SU-DHL-6 (cell line): ENCODE measurements around the gene SGCA.
A peak's percentile ranks its signal among the peaks of the same experiment; 100 is the strongest.

ENCODE experiments used
- H2AFZ ChIP-seq: fragments of 200-600 bp; sonication (generic); 2 replicates; pipeline ENCODE4 v1.6.1; 2014; ENCODE audit warnings: low read depth, mild to moderate bottlenecking, moderate library complexity, mixed read lengths, antibody characterized with exemption, low read length; ENCODE audit not compliant: severe bottlenecking
- H3F3A ChIP-seq: fragments of 200-600 bp; shearing (Covaris generic); 2 replicates; pipeline ENCODE4 v1.6.0; 2016; ENCODE audit warnings: antibody characterized with exemption, mild to moderate bottlenecking; ENCODE audit not compliant: insufficient read depth
- H3K27ac ChIP-seq: fragments of 200-600 bp; sonication (generic); 2 replicates; pipeline ENCODE4 v1.5.1; 2016; ENCODE audit warnings: low read depth, mild to moderate bottlenecking, low read length, moderate library complexity, mixed read lengths
- H3K27me3 ChIP-seq: fragments of 200-600 bp; sonication (generic), shearing (Covaris generic); 2 replicates; pipeline ENCODE4 v1.6.0; 2014; ENCODE audit warnings: mild to moderate bottlenecking, low read length
- H3K36me3 ChIP-seq: fragments of 200-600 bp; sonication (generic); 2 replicates; pipeline ENCODE4 v1.6.1; 2014; ENCODE audit warnings: mild to moderate bottlenecking, low read length, mixed read lengths
- H3K4me2 ChIP-seq: fragments of 300-600, 200-600 bp; shearing (Covaris generic), sonication (generic); 2 replicates; pipeline ENCODE4 v1.6.0; 2014; ENCODE audit warnings: low read length, low read depth, mild to moderate bottlenecking; ENCODE audit not compliant: poor library complexity, severe bottlenecking
- H3K4me3 ChIP-seq: fragments of 200-600 bp; sonication (generic); 2 replicates; pipeline ENCODE4 v1.5.1; 2014; ENCODE audit warnings: antibody characterized with exemption, low read length, mild to moderate bottlenecking, mixed read lengths; ENCODE audit not compliant: insufficient read depth, poor library complexity, severe bottlenecking
- H3K79me2 ChIP-seq: fragments of 200-600 bp; sonication (generic); 2 replicates; pipeline ENCODE4 v1.6.1; 2014; ENCODE audit warnings: mild to moderate bottlenecking, low read length, moderate library complexity; ENCODE audit not compliant: insufficient read depth
- H3K9ac ChIP-seq: fragments of 200-600 bp; sonication (generic); 2 replicates; pipeline ENCODE4 v1.7.0; 2014; ENCODE audit warnings: mild to moderate bottlenecking, low read length
- H3K9me2 ChIP-seq: fragments of 200-600 bp; sonication (generic); replicated peaks from 2 replicates; pipeline ENCODE4 v1.6.1; 2014; ENCODE audit warnings: low read length; ENCODE audit not compliant: insufficient read depth
- H3K9me3 ChIP-seq: fragments of 200-600 bp; sonication (generic); 2 replicates; pipeline ENCODE4 v1.6.1; 2014; ENCODE audit warnings: low read length, mixed read lengths; ENCODE audit not compliant: insufficient read depth
- H4K20me1 ChIP-seq: fragments of 200-600 bp; sonication (generic); 2 replicates; pipeline ENCODE4 v1.6.1; 2014; ENCODE audit warnings: low read depth, mild to moderate bottlenecking, antibody characterized with exemption, low read length, moderate library complexity, mixed read lengths
- CTCF ChIP-seq: fragments of 200-600 bp; sonication (generic); IDR thresholded peaks from one replicate; pipeline ENCODE4 v1.5.1; 2017; ENCODE audit warnings: antibody characterized with exemption, mild to moderate bottlenecking, low read length, moderate library complexity; ENCODE audit not compliant: insufficient read depth, poor library complexity, severe bottlenecking
- EZH2phosphoT487 ChIP-seq: fragments of 200-600 bp; sonication (generic), shearing (Covaris generic); conservative IDR thresholded peaks from 2 replicates; pipeline ENCODE4 v1.6.1; 2018; ENCODE audit warnings: mild to moderate bottlenecking, antibody characterized with exemption, low read length, moderate library complexity, mixed read lengths

Gene SGCA

GRCh38 chr17:50147841-50148225, 18.0 kb upstream of the SGCA start:
- no peaks in the 10 kb centered on the region for H3K36me3 ChIP-seq
- H3K79me2 ChIP-seq: peaks cover 41% of the 10 kb centered on the region
- no peak for TF ChIP-seq CTCF
- no peak for TF ChIP-seq EZH2phosphoT487
- H3K4me2 ChIP-seq: peak overlapping the region; percentile 100
- H2AFZ ChIP-seq: no peak overlapping the region
- peak overlapping the region; percentile 96 for H3K9ac ChIP-seq
- H3K27ac ChIP-seq: peak overlapping the region; percentile 95
- peak overlapping the region; percentile 94 for H3K4me3 ChIP-seq
- no peaks in the 10 kb centered on the region for H3K9me2 ChIP-seq
- no peaks in the 10 kb centered on the region for H3K27me3 ChIP-seq
- no peaks in the 10 kb centered on the region for H3K9me3 ChIP-seq
- no peaks in the 10 kb centered on the region for H4K20me1 ChIP-seq
- peaks cover 9% of the 10 kb centered on the region; the same call in 1 of the 2 replicates for H3F3A ChIP-seq

GRCh38 chr17:50148226-50149090, 17.3 kb upstream of the SGCA start:
- H3K27ac ChIP-seq: peak overlapping the region; percentile 95
- H3K9ac ChIP-seq: peak overlapping the region; percentile 96
- H3K4me2 ChIP-seq: peak overlapping the region; percentile 100
- peak overlapping the region; percentile 94 for H3K4me3 ChIP-seq
- H3K36me3 ChIP-seq: no peaks in the 10 kb centered on the region
- H4K20me1 ChIP-seq: no peaks in the 10 kb centered on the region
- H3F3A ChIP-seq: peaks cover 9% of the 10 kb centered on the region; the same call in 1 of the 2 replicates
- peaks cover 41% of the 10 kb centered on the region for H3K79me2 ChIP-seq
- H3K9me3 ChIP-seq: no peaks in the 10 kb centered on the region
- TF ChIP-seq EZH2phosphoT487 (no peak), CTCF (no peak)
- H3K27me3 ChIP-seq: no peaks in the 10 kb centered on the region
- H3K9me2 ChIP-seq: no peaks in the 10 kb centered on the region
- H2AFZ ChIP-seq: peak overlapping the region; percentile 10

GRCh38 chr17:50149091-50149416, 16.8 kb upstream of the SGCA start:
- Histone ChIP-seq H2AFZ (no peak overlapping the region), H3K27ac (peak overlapping the region; percentile 95), H3K9me3 (no peaks in the 10 kb centered on the region), H3K9ac (peak overlapping the region; percentile 96), H3K79me2 (peaks cover 41% of the 10 kb centered on the region), H4K20me1 (no peaks in the 10 kb centered on the region), H3K4me2 (peak overlapping the region; percentile 100), H3K4me3 (peak overlapping the region; percentile 94), H3F3A (peaks cover 9% of the 10 kb centered on the region; the same call in 1 of the 2 replicates), H3K36me3 (no peaks in the 10 kb centered on the region), H3K27me3 (no peaks in the 10 kb centered on the region), H3K9me2 (no peaks in the 10 kb centered on the region)
- TF ChIP-seq CTCF (no peak), EZH2phosphoT487 (no peak)
